Stimulated activated CD8-positive, alpha-beta memory T cell treated with anti-CD3 and anti-CD28 coated beads, Interleukin-12 subunit alpha, Interleukin-12 subunit beta, amount 100 ng/mL, for 1 hour (primary cell): Measurements from ENCODE around the gene HSPA1A.
"Not testable (repeated sequence)": the region's sequence is repeated elsewhere in the genome, so short reads cannot be mapped to it uniquely, and the experiment has no call there.

Source experiments
- DNase-seq: peaks from one replicate; pipeline ENCODE4 v3.0.0-alpha.2; 2020; ENCODE audit warnings: low read depth

Gene HSPA1A

DNA sequence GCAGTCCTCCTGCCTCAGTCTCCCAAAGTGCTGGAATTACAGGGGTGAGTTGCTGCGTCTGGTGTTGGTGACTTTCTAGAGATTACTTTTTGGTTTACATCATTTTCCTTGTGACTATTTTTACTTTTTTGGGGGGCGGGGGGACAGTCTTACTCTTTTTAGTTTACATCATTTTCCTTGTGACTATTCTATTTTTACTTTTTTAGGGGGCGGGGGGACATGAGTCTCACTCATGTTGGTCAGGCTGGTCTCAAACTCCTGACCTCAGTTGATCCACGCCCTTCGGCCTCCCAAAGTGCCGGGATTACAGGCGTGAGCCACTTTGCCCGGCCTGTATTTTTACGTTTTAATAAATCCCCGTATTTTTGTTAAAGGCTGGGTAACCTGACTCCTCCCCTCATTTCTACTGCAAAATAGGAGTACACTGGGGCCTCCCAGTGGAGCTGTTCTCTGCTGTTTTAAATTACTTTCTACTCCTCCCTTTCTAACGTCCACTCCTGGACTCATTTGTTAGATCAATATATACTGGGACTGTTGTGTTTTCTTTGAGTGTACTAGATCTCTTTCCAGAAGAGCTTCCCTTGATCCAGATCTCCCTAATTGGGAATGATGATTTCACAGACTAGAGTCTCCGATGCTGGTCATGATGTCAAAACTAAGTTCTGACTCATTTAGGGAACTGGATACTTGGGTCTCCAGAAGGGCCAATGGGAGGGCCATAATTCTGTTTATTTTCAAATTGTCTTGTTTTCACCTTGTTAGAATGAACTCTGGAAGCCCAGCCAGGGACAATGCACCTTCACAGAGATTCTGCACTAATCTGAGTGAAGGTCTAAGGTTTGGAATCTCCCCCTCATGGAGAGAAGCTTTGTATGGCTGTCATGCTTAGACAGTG is 21.4 kb downstream of the HSPA1A start:
- no peak for DNase-seq

DNA sequence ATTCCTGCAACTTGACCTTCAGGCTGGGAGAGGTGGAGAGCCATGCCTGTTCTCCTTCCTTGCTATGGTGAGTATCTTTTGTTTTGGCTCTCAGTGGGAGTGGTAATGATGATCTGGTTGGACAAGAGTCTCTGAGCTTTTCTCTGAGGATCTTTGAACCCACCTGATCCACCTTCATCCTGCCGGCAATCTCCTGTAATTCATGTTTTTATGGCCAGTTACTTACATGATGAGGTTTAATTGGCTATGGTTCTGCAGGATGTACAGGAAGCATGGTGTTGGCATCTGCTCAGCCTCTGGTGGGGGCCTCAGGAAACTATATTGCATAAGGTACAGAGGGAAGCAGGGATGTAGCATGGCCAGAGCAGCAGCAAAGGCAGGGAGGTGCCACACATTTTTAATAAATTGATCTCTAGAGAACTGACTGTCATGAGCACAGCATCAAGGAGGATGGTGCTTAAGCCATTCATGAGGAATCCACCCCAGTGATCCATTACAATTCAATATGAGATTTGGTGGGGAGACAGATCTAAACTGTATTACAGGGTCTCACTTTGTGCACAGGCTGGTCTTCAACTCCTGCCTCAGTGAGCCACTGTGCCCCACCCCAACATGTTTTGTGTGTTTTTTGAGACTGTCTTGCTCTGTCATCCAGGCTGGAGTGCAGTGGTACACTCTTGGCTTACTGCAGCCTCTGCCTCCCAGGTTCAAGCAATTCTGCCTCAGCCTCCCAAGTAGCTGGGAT is 22.2 kb downstream of the HSPA1A start:
- no peak for DNase-seq

DNA sequence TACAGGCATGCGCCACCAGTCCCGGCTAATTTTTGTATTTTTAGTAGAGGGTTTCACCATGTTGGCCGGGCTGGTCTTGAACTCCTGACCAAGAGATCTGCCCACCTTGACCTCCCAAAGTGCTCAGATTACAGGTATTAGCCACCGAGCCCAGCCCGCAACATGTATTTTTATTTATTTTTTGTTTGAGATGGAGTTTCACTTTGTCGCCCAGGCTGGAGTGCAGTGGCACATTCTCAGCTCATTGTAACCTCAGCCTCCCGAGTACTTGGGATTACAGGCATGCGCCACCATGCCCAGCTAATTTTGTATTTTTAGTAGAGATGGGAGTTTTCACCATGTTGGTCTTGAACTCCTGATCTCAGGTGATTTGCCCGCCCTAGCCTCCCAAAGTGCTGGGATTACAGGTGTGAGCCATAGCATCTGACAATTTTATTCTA is 22.8 kb downstream of the HSPA1A start:
- DNase-seq = not testable (repeated sequence)

DNA sequence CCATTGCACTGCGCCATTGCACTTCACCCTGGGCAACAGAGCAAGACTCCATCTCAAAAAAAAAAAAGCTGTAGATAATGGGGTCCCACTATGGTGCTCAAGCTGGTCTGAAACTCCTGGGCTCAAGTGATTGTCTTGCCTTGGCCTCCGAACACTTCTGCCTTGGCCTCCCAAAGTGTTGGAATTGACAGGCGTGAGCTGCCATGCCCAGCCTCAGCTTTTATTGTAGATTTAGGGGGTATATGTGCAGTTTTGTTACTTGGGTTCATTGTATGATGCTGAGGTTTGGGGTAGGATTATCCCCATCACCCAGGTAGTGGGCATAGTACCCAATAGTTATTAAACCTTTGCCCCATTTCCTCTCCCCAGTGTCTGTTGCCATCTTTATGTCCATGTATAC is 23.6 kb downstream of the HSPA1A start:
- no peak for DNase-seq

DNA sequence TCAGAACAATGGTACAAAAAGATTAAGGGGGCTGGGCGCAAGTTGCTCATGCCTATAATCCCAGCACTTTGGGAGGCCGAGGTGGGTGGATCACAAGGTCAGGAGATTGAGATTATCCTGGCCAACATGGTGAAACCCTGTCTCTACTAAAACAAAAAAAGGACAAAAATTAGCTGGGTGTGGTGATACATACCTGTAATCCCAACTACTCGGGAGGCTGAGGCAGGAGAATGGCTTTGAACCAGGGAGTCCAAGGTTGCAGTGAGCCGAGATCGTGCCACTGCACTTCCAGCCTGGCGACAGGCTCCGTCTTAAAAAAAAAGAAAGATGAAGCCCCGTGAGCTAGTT is 24.4 kb downstream of the HSPA1A start:
- DNase-seq = not testable (repeated sequence)

DNA sequence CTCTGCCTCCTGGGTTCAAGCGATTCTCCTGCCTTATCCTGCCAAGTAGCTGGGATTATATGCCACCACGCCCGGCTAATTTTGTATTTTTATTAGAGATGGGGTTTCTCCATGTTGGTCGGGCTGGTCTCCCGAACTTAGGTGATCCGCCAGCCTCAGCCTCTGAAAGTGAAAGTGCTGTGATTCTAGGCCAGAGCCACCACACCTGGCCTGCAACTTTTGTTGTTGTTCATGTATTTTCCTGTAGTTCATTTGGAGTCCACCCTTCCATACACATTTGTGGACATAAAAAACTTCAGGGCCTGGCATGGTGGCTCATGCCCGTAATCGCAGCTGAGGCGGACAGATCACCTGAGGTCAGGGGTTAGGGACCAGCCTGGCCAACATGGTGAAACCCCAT is 26.7 kb downstream of the HSPA1A start:
- no peak for DNase-seq

DNA sequence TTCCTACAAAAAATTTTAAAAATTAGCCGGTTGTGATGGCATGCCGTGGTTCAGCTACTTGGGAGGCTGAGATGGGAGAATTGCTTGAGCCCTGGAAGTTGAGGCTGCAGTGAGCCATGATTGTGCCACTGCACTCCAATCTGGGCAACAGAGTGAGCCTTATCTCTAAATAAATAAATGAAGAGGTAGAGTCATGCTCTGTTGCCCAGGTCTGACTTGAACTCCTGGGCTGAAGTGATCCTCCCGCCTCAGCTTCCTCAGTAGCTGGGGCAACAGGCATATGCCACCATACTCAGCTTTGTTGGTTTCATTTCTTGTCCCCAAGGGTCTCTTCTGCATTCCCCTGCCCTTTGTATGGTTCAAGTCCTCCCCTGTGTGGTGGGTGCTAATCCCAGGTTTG is 29.2 kb downstream of the HSPA1A start:
- DNase-seq = no peak

DNA sequence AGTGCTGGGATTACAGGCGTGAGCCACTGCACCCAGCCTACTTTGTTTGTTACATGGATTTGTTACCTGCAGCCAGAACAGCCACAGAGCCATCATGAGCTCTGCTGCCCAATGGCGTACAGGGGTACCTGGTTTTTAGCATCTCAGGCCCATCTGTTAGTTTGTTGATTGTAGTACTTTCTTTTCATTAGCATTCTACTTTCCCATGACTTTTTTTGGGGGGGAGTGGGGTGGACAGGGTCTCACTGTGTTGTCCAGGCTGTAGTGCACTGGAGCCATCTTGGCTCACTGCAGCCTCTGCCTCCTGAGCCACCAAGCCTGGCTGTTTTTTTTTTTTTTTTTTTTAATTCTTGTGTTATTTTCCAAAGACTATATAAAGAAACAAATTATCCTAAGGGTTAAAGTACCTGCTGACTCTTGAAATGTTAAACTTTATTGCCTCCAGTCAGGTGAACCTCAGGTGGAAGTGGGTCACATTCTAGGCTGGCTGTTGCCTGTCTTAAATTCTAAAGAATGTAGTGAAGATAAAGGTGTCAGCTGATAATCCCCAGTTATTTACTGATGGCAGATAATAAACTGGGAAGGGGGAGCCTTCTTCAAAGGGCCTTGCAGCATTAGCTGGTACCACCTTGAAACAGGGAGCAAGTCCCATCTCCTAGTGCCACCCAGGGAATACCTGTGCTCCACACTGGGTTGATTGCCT is 32.1 kb downstream of the HSPA1A start:
- no peak for DNase-seq

DNA sequence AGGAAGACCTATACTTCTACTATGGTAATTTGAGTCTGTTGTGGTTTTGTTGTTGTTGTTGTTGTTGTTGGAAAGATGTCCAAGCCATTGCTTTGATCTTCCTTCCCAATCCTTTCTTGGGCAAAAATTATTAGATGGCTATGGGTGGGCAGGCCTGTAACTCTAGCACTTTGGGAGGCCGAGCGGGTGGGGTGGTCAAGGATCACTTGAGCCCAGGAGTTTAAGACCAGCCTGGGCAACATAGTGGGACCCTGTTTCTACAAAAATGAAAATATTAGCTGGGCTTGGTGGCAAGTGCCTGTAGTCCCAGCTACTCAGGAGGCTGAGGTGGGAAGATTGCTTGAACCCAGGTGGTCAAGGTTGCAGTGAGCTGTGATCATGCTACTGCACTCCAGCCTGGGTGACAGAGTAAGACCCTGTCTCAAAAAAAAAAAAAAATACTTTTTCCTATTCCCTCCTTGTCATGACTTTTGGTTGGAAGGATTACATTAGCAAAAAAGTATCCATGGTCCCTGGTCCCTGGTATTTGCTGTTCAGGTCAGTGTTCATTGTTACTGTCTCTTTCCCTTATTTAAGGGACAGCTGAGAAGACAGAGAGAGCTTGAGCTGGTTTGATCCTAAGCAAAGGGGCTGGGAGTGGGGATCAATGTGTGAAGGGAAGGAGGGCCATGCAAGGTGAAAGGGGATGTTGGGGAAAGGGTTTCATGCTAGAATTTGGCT is 35.6 kb downstream of the HSPA1A start:
- no peak for DNase-seq

DNA sequence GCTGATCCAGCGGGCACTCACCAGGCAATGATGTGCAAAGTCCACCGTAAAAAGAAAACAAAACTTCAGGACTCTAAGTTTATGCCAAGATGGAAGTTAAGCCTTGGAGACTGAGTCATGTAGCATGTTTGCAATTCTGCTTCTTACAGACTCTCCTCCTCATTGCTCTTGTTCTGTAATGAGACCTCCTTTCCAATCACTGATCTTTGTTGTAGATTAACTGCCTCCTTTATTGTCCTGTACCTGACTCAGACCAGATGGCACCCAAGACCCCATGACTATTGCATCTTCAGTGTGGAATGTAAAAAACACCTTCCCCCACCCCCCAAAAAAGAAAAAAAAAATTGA is 36.1 kb downstream of the HSPA1A start:
- DNase-seq = no peak

DNA sequence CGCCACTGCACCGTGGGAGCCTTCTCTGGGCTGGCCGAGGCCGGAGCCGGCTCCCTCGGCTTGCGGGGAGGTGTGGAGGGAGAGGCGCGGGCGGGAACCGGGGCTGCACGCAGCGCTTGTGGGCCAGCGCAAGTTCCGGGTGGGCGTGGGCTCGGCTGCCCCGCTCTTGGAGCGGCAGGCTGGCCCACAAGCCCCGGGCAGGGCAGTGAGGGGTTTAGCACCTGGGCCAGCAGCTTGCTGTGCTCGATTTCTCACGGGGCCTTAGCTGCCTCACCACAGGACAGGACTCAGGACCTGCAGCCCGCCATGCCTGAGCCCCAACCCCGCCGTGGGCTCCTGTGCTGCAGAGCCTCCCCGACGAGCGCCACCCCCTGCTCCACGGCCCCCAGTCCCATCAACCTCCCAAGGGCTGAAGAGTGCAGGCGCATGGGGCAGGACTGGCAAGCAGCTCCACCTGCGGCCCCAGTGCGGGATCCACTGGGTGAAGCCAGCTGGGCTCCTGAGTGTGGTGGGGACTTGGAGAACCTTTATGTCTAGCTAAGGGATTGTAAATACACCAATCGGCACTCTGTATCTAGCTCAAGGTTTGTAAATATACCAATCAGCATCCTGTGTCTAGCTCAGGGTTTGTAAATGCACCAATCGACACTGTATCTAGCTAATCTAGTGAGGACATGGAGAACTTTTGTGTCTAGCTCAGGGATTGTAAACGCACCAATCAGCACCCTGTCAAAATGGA is 36.8 kb downstream of the HSPA1A start:
- not testable (repeated sequence) for DNase-seq

DNA sequence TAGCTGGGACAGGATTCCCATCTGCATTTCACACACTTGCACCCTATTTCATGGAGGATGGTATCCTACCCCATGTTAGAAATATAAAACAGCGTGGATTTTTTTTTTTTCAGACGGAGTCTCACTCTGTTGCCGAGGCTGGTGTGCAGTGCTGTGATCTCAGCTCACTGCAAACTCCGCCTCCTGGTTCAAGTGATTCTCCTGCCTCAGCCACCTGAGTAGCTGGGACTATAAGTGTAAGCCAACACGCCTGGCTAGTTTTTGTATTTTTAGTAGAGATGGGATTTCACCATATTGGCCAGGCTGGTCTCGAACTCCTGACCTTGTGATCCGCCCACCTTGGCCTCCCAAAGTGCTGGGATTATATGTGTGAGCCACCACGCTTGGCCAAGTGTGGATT is 42.4 kb downstream of the HSPA1A start:
- DNase-seq = not testable (repeated sequence)

DNA sequence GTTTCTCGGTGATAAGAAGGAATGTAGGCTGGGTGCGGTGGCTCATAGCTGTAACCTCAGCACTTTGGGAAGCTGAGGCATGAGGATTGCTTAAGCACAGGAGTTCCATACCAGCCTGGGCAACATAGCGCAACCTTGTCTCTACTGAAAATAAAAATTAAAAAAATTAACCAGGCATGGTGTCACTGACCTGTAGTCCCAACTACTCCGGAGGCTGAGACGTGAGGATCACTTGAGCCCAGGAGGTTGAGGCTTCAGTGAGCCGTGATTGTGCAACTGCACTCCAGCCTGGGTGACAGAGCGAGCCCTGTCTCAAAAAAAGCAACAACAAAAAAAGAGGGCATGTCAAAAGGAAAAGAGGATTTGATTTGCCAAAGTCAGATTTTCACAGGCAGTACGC is 43.4 kb downstream of the HSPA1A start:
- DNase-seq = no peak

DNA sequence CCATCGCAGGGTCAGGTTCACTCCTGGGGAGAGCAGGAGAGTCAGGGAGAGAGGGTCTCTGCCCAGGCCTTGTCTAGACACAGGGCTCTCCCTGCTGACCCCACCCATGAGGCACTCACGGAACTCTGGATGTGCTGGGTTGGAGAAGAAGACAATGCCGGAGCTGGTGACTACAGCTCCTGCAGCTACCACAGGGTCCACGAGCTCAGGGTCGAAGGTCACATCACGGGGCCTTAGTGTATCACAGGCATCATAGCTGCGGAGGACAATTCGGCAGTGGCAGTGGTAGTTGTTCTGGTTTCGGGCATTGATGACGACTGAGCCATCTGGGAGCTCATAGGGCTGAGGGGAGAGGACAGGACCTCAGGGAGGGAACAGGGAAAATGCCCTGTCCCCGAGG is 44.6 kb downstream of the HSPA1A start:
- no peak for DNase-seq

DNA sequence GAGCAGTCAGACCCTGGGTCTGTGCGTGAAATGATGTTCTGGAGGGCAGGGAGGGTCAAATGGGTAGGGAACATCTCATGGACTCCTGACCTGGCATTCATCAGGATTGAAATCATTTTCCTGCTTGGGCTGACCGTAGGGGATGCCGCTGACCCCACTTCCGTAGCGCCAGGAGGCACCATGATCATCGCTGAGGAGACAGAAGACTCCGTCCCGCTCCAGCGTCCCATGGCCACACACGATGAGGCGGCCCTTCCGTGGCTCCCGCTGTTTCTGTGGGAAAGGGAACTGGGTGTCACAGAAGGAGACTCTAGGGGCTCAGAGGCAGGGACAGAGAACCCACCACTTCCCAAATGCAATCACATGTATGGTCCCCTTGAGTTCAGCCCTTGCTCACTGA is 45.0 kb downstream of the HSPA1A start:
- no peak for DNase-seq

DNA sequence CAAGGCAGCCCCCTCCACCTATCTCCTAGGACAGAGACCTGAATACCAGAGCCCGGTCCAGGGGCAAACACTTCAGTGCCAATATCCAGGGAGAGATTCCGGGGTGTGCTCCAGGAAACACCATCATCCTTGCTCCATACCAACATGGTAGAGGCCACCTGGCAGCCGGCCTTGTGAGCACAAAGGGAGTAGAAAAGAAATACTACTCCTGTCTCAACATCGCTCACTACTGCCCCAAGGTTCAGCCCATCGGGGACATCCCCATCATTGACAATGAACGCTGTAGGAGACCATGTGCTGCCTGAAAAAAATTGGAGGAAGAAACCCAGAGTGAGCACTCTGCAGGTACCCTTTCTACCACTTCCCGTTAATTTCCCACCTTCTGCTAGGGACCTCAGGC is 45.8 kb downstream of the HSPA1A start:
- no peak for DNase-seq

DNA sequence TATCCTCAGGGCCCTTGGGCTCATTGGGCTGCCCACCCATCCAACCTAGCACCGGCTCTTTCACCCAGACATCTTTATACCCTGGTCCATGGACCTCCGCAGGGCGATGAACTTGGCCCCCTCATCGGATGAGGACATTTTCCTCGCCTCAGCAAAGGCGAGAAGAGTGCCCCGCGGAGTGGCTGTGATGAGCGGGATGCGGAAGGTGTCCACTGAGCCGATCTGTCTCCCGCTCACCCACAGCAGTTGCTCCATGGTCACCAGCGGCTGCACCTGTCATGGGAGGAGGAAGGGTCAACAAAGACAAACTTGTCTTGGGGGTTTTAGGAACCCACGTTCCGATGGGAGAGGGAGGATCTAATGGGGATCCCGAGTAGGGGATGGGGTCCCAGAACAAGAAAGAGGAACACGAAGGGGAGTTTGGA is 46.6 kb downstream of the HSPA1A start:
- no peak for DNase-seq

DNA sequence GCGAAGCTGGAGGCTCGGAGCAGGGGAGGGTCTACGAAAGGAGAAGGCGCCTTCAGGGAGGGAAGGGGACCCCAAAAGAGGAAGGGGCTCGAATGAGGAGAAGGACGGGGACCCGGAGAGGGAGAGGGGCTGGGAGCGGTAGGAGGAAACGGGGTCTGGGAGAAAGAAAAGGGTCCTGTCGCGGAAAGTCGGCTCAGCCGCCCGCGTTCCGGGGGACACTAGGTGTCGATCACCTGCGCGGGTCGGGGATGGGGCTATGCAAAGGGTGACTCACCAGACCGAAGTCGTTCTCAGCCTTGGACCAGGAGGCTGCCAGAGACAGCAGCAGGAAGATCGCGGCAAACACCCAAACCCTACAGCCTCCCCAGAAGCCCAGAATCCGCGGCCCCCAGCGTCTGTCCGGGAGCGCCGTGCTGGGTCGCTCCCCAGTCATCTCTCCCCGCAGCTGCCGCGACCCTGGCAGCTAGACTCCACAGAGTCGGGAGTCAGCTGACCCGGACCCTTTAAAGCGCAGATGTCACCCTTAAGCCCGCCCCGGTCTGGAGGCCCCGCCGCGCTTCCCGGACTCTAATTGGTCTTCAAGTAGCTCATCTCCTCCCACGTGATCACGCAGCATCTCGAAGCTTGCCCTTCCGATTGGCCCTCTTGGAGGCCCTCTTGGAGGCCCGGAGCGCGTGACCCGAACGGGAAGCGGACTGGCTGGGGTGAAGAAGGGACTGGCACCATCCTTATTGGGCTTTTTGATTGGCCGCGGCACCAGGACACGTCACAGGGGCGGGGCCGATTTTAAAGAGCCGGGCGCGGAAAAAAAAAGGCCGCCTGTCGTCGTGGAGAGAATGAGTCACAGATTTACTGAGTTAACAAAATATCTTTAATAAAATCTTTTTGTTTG is 47.2 kb downstream of the HSPA1A start, which contains the start of gene NEU1:
TSS of gene NEU1 (minus strand) at position 478 of the 892 bp plus-strand sequence. CDS start at position 433, 45 bp downstream.
- peak; percentile 99 for DNase-seq

DNA sequence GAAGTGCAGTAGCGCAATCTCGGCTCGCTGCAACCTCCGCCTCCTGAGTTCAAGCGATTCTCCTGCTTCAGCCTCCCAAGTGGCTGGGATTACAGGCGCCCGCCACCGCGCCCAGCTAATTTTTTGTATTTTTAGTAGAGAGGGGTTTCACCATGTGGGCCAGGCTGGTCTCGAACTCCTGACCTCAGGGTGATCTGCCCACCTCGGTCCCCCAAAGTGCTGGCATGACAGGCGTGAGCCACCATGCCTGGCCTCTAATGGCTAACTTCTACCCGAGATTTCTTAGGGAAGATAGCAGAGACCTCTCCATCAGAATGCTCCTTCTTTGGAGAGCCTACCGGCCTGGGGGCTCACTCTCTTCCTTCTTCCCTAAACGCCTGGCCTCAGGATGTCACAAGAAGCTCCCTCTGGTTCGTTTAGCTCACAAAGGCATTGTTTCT is 48.8 kb downstream of the HSPA1A start:
- DNase-seq = not testable (repeated sequence)

DNA sequence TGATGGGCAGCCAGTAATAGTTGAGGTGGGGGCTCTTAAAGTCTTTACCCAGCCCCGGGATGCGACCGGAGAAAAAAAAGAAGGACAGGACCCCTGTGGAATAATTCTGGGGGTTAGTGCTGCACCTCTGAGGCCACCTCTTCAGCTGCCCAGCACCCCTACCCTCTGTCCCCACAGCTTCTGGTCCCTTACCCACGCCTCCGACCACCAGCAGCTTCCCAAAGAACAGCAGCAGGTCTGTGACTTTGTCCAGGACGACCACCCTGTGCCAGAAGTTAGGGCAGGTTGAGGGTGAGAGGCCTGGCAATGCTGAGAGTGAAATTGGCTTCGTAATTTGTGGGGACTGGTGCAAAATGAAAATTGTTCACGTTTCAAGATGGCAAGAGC is 49.5 kb downstream of the HSPA1A start:
- DNase-seq = no peak
